Endodermal cell (in vitro differentiated cells): ENCODE results near the gene CHRDL1. TPM values are rescaled to one million over a fixed set of nuclear protein-coding genes. Genes with fewer than 3 reads are reported as not detected.

Experiments
- DNase-seq: peaks from one replicate; pipeline ENCODE4 v3.0.0-alpha.2; 2017
- H3K27ac ChIP-seq: 2 replicates; pipeline ENCODE4 v1.5.1; 2013; ENCODE audit warnings: mild to moderate bottlenecking, low read depth, low read length, moderate library complexity
- H3K27me3 ChIP-seq: 2 replicates; pipeline ENCODE4 v1.6.1; 2013; ENCODE audit warnings: mild to moderate bottlenecking, low read length, moderate library complexity; ENCODE audit not compliant: insufficient read depth, control insufficient read depth, poor library complexity, severe bottlenecking
- H3K36me3 ChIP-seq: 2 replicates; pipeline ENCODE4 v1.7.0; 2013; ENCODE audit warnings: mild to moderate bottlenecking, low read length, moderate library complexity; ENCODE audit not compliant: control insufficient read depth, insufficient read depth
- H3K4me1 ChIP-seq: one replicate; pipeline ENCODE4 v1.7.0; 2013; ENCODE audit warnings: low read length; ENCODE audit not compliant: control insufficient read depth, insufficient read depth
- H3K4me3 ChIP-seq: 2 replicates; pipeline ENCODE4 v1.5.1; 2013; ENCODE audit warnings: mild to moderate bottlenecking, low read length, moderate library complexity
- H3K9ac ChIP-seq: 2 replicates; pipeline ENCODE4 v1.6.1; 2013; ENCODE audit warnings: mild to moderate bottlenecking, low read length, moderate library complexity; ENCODE audit not compliant: poor library complexity, severe bottlenecking; ENCODE audit errors: extremely low read depth
- H3K9me3 ChIP-seq: 2 replicates; pipeline ENCODE4 v1.6.1; 2013; ENCODE audit warnings: mild to moderate bottlenecking, low read length, moderate library complexity; ENCODE audit not compliant: control insufficient read depth
- H3K27ac Mint-ChIP-seq: 2 replicates; pipeline ENCODE4 v1.8.0; 2020; ENCODE audit warnings: mixed read lengths
- H3K27me3 Mint-ChIP-seq: 2 replicates; pipeline ENCODE4 v1.8.0; 2021; ENCODE audit warnings: mild to moderate bottlenecking, mixed read lengths; ENCODE audit not compliant: insufficient read depth
- H3K36me3 Mint-ChIP-seq: 2 replicates; pipeline ENCODE4 v1.8.0; 2020; ENCODE audit warnings: low read depth, mixed read lengths
- H3K4me1 Mint-ChIP-seq: 2 replicates; pipeline ENCODE4 v1.8.0; 2020; ENCODE audit warnings: mixed read lengths
- H3K4me3 Mint-ChIP-seq: 2 replicates; pipeline ENCODE4 v1.8.0; 2020; ENCODE audit warnings: mild to moderate bottlenecking, moderate library complexity, mixed read lengths
- H3K9me3 Mint-ChIP-seq: 2 replicates; pipeline ENCODE4 v1.8.0; 2020; ENCODE audit warnings: mild to moderate bottlenecking, mixed read lengths
- WGBS, 2 experiments: methylation state at CpG; one replicate each; pipeline versions ENCODE4 v1.1.5 to v1.1.7; 2013; ENCODE audit warnings: missing lambda C conversion rate in 2 of 2, mixed read lengths in 1 of 2; ENCODE audit not compliant: insufficient coverage in 1 of 2, insufficient read length in 1 of 2; 5-methylcytosine and 5-hydroxymethylcytosine counted together
- total RNA-seq, 2 donors: library from RNA; stranded (reverse); fragmentation: NEBNext Ultra II Directional in 1 of 2; extraction: Animal tissue kit (Norgen Biotek cat#: 25700) in 1 of 2; gene quantifications; 2 replicates in 1 of 2; 3 replicates in 1 of 2; pipeline ENCODE4 v1.2.1, GENCODE V29; 2021
- TF ChIP-seq, protein P1 (sequence below): fragments of 200-600 bp; sonication (generic); conservative IDR thresholded peaks from 2 replicates; pipeline ENCODE4 v1.5.0; 2021; ENCODE audit warnings: antibody characterized with exemption, mild to moderate bottlenecking

Gene CHRDL1
- total RNA-seq, 2 donors from 2014 or later: 2.2 to 3.6 TPM

DNA sequence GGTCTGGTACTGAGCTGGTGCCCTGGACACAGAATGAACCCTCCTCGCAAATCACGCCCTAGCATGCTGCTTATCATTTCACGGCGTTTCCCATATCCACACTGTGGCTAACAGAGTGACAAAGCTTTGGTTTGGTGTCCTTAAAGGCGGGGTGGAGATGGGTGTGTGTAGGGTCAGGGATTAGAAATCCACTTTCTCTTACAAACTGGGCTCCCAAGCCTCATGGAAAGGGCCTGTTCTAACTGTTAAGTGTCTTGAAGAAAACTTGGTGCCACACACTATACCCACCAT is 735 bp upstream of the CHRDL1 start:
- peak overlapping the region; percentile 64 for H3K4me3 ChIP-seq
- Mint-ChIP-seq H3K4me3 (peak overlapping the region; percentile 77), H3K4me1 (peaks cover 2% of the 10 kb centered on the region), H3K9me3 (no peaks in the 10 kb centered on the region), H3K27ac (peak overlapping the region; percentile 17), H3K36me3 (no peaks in the 10 kb centered on the region), H3K27me3 (peaks cover 43% of the 10 kb centered on the region)
- DNase-seq: no peak
- no peaks in the 10 kb centered on the region for H3K9me3 ChIP-seq
- H3K9ac ChIP-seq: no peak overlapping the region
- 39% methylated on average over 3 of the region's 5 CpGs; no CpG with 5 or more reads in 1 of the 2 experiments for WGBS, 2 experiments
- no peaks in the 10 kb centered on the region for H3K4me1 ChIP-seq
- no peaks in the 10 kb centered on the region for H3K36me3 ChIP-seq
- peaks cover 43% of the 10 kb centered on the region for H3K27me3 ChIP-seq
- TF ChIP-seq, protein P1, sequence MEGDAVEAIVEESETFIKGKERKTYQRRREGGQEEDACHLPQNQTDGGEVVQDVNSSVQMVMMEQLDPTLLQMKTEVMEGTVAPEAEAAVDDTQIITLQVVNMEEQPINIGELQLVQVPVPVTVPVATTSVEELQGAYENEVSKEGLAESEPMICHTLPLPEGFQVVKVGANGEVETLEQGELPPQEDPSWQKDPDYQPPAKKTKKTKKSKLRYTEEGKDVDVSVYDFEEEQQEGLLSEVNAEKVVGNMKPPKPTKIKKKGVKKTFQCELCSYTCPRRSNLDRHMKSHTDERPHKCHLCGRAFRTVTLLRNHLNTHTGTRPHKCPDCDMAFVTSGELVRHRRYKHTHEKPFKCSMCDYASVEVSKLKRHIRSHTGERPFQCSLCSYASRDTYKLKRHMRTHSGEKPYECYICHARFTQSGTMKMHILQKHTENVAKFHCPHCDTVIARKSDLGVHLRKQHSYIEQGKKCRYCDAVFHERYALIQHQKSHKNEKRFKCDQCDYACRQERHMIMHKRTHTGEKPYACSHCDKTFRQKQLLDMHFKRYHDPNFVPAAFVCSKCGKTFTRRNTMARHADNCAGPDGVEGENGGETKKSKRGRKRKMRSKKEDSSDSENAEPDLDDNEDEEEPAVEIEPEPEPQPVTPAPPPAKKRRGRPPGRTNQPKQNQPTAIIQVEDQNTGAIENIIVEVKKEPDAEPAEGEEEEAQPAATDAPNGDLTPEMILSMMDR: no peak
- H3K27ac ChIP-seq: no peak overlapping the region

DNA sequence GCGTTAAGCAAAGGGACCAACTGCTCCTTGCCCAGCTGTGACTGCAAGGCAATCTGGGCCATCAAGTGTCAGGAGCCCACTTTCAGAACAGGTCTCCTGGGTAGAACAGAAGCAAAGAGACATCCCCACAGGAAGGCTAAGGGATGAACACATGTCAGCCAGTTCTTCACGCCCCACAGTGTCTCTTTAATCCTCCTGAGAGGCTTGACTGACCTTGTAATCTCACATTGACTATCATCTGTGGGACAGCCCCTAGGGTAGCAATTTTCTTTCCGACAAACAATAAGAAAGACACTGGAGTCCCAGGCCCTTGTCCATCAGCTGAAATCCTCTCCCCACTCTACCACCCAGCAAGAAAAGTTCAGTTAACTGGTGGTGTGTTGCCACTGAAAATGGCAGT is 1.0 kb downstream of the CHRDL1 start:
- TF ChIP-seq, protein P1: no peak
- Histone ChIP-seq H3K4me1 (no peaks in the 10 kb centered on the region), H3K27me3 (peaks cover 43% of the 10 kb centered on the region), H3K36me3 (no peaks in the 10 kb centered on the region), H3K27ac (no peak overlapping the region), H3K9ac (no peak overlapping the region), H3K9me3 (no peaks in the 10 kb centered on the region), H3K4me3 (no peak overlapping the region)
- no peaks in the 10 kb centered on the region for H3K36me3 Mint-ChIP-seq
- 87% methylated on average over 3 of the region's 3 CpGs; no CpG with 5 or more reads in 1 of the 2 experiments for WGBS, 2 experiments
- no peak for DNase-seq
- H3K4me1 Mint-ChIP-seq: peaks cover 7% of the 10 kb centered on the region
- peaks cover 43% of the 10 kb centered on the region for H3K27me3 Mint-ChIP-seq
- H3K9me3 Mint-ChIP-seq: no peaks in the 10 kb centered on the region
- H3K27ac Mint-ChIP-seq: no peak overlapping the region
- H3K4me3 Mint-ChIP-seq: peak overlapping the region; percentile 77

DNA sequence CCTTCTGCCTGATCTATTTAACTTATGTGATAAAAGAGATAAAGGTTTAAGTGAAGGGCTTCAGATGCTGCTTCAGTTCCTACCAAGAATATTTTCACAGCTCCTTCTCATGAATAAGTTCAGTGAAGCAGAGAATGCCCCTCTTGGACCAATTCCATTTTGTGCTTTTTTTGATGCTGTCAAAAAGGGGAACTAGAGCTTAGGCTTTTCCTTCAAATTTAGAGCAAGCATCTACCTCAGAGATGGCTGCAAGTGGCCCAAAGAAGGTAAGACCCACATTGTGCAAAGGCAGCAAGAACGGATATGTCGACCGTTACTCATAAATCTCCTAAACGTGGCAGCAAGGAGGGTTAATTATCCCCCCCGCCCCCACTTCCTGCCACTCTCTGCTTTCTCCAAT is 4.5 kb downstream of the CHRDL1 start:
- H3K27me3 ChIP-seq: peaks cover 26% of the 10 kb centered on the region
- Mint-ChIP-seq H3K9me3 (no peaks in the 10 kb centered on the region), H3K27me3 (peaks cover 29% of the 10 kb centered on the region)

More for the DNA sequence above, 4.5 kb downstream of the CHRDL1 start:
- Histone ChIP-seq H3K4me1 (no peaks in the 10 kb centered on the region), H3K4me3 (no peak overlapping the region), H3K9me3 (no peaks in the 10 kb centered on the region), H3K9ac (no peak overlapping the region), H3K27ac (no peak overlapping the region), H3K36me3 (no peaks in the 10 kb centered on the region)
- H3K4me3 Mint-ChIP-seq: no peak overlapping the region
- H3K27ac Mint-ChIP-seq: no peak overlapping the region
- DNase-seq: no peak
- WGBS, 2 experiments: 60 to 80% methylated on average over 1 to 5 of the region's 5 CpGs
- peaks cover 5% of the 10 kb centered on the region for H3K4me1 Mint-ChIP-seq
- TF ChIP-seq, protein P1: no peak
- H3K36me3 Mint-ChIP-seq: no peaks in the 10 kb centered on the region
